HUES64 (cell line): ENCODE data around the gene CCRL2.

ENCODE experiments used
- H3K27ac ChIP-seq: 2 replicates; pipeline ENCODE4 v1.7.0; 2013; ENCODE audit warnings: low read depth, low read length, inconsistent platforms
- H3K27me3 ChIP-seq: 2 replicates; pipeline ENCODE4 v1.6.1; 2013; ENCODE audit warnings: mild to moderate bottlenecking, low read length; ENCODE audit not compliant: insufficient read depth
- H3K36me3 ChIP-seq: 2 replicates; pipeline ENCODE4 v1.6.1; 2013; ENCODE audit warnings: mild to moderate bottlenecking, low read length; ENCODE audit not compliant: insufficient read depth
- H3K4me1 ChIP-seq: 2 replicates; pipeline ENCODE4 v1.6.1; 2013; ENCODE audit warnings: mild to moderate bottlenecking, low read length, moderate library complexity; ENCODE audit not compliant: insufficient read depth
- H3K4me3 ChIP-seq: 2 replicates; pipeline ENCODE4 v1.5.1; 2013; ENCODE audit warnings: mild to moderate bottlenecking, low read length, moderate library complexity
- H3K9ac ChIP-seq: 2 replicates; pipeline ENCODE4 v1.6.1; 2013; ENCODE audit warnings: mild to moderate bottlenecking, low read depth, low read length
- H3K9me3 ChIP-seq: 2 replicates; pipeline ENCODE4 v1.6.1; 2013; ENCODE audit warnings: low read depth, low read length; ENCODE audit not compliant: insufficient read depth
- WGBS: fragments of 150-250, 120-280 bp; methylation state at CpG from one replicate; pipeline ENCODE4 v1.1.7; 2013; ENCODE audit warnings: missing lambda C conversion rate; 5-methylcytosine and 5-hydroxymethylcytosine counted together

The CCRL2 gene

GRCh38 chr3:46455231-46456115 is 48.4 kb downstream of the CCRL2 start:
- Histone ChIP-seq H3K27ac (no peak overlapping the region), H3K9ac (no peak overlapping the region), H3K4me1 (no peaks in the 10 kb centered on the region), H3K4me3 (no peak overlapping the region), H3K27me3 (no peaks in the 10 kb centered on the region), H3K36me3 (no peaks in the 10 kb centered on the region), H3K9me3 (no peaks in the 10 kb centered on the region)
- 91% methylated on average over 21 of the region's 21 CpGs for WGBS

GRCh38 chr3:46456118-46456517 is 49.1 kb downstream of the CCRL2 start:
- Histone ChIP-seq H3K4me1 (no peaks in the 10 kb centered on the region), H3K9me3 (0 out of 2 replicates have a peak, but pooled peaks cover 4% of the 10 kb centered on the region), H3K36me3 (no peaks in the 10 kb centered on the region), H3K27ac (no peak overlapping the region), H3K4me3 (no peak overlapping the region), H3K9ac (no peak overlapping the region), H3K27me3 (no peaks in the 10 kb centered on the region)
- 93% methylated on average over 14 of the region's 14 CpGs for WGBS
